K562 (cell line): ENCODE results near the gene ZNF775. TPM values are rescaled to one million over a fixed set of nuclear protein-coding genes. Genes with fewer than 3 reads are reported as not detected.

Experiments used
- BCOR ChIP-seq: fragments of 450-650 bp; IDR thresholded peaks from 2 replicates; pipeline ENCODE4 v1.6.1; 2016
- BMI1 ChIP-seq: fragments of 150-350 bp; IDR thresholded peaks from 2 replicates; pipeline ENCODE4 v1.6.1; 2014; ENCODE audit warnings: low read length
- BRF1 ChIP-seq: IDR thresholded peaks from 3 replicates; pipeline ENCODE4 v1.6.1; 2011; ENCODE audit warnings: borderline replicate concordance, mild to moderate bottlenecking; ENCODE audit not compliant: insufficient read length; ENCODE audit errors: extremely low read depth
- HBP1 ChIP-seq: fragments of 450-650 bp; formaldehyde crosslinking; IDR thresholded peaks from 2 replicates; pipeline ENCODE4 v1.4.0; 2022; ENCODE audit warnings: missing genetic modification characterization
- JUND ChIP-seq, 2 experiments: IDR thresholded peaks; 2 replicates in 1 of 2; 3 replicates in 1 of 2; pipeline ENCODE4 v1.6.1; 2011; ENCODE audit warnings: borderline replicate concordance in 2 of 2, low read depth in 2 of 2, low read length in 2 of 2, improper control_type of control experiment in 1 of 2, missing biosample characterization in 1 of 2, missing genetic modification characterization in 1 of 2, missing genetic modification reagents in 1 of 2
- KAT8 ChIP-seq: fragments of 450-650 bp; IDR thresholded peaks from 2 replicates; pipeline ENCODE4 v1.6.1; 2016; ENCODE audit warnings: low read depth, mild to moderate bottlenecking
- NCOA6 ChIP-seq: fragments of 450-650 bp; IDR thresholded peaks from 2 replicates; pipeline ENCODE4 v1.6.1; 2017; ENCODE audit warnings: mild to moderate bottlenecking
- NR2C2 ChIP-seq, 2 experiments: fragments of 200-800 bp in 1 of 2; sonication (Bioruptor generic) in 1 of 2; sonication (generic) in 1 of 2; formaldehyde crosslinking in 1 of 2; IDR thresholded peaks; 2 replicates each; pipeline versions ENCODE4 v1.6.1 to v1.8.0; 2016 to 2022; ENCODE audit warnings: mild to moderate bottlenecking in 1 of 2, missing compliant biosample characterization in 1 of 2, missing genetic modification characterization in 1 of 2, missing genetic modification reagents in 1 of 2
- PHTF2 ChIP-seq: fragments of 250-450 bp; sonication (Bioruptor Pico); IDR thresholded peaks from 2 replicates; pipeline ENCODE4 v1.5.0; 2021; ENCODE audit warnings: mild to moderate bottlenecking
- RAD21 ChIP-seq, 2 experiments: fragments of 250-450 bp in 1 of 2; fragments of 450-650 bp in 1 of 2; sonication (Bioruptor Pico) in 1 of 2; formaldehyde crosslinking in 1 of 2; IDR thresholded peaks in 1 of 2; conservative IDR thresholded peaks in 1 of 2; 2 replicates each; pipeline versions ENCODE4 v1.4.0 to v1.8.0; 2020 to 2022; ENCODE audit warnings: mild to moderate bottlenecking in 2 of 2, moderate library complexity in 1 of 2
- RBM25 ChIP-seq: fragments of 200-400 bp; formaldehyde crosslinking; IDR thresholded peaks from 2 replicates; pipeline ENCODE4 v1.6.1; 2018; ENCODE audit warnings: low read length, low read depth, moderate library complexity; ENCODE audit not compliant: severe bottlenecking
- SMC3 ChIP-seq: conservative IDR thresholded peaks from 2 replicates; pipeline ENCODE4 v1.6.1; 2011; ENCODE audit warnings: low read depth, low read length, improper control_type of control experiment; ENCODE audit not compliant: insufficient read depth
- SNRNP70 ChIP-seq: fragments of 200-400 bp; formaldehyde crosslinking; optimal IDR thresholded peaks from 2 replicates; pipeline ENCODE3; 2017; ENCODE audit warnings: low read depth, low read length
- SRSF1 ChIP-seq: fragments of 200-400 bp; formaldehyde crosslinking; IDR thresholded peaks from 2 replicates; pipeline ENCODE4 v1.6.1; 2017; ENCODE audit warnings: mild to moderate bottlenecking, low read depth, low read length, moderate library complexity
- TAF7 ChIP-seq: fragments of 450-650 bp; IDR thresholded peaks from 2 replicates; pipeline ENCODE4 v1.6.1; 2016; ENCODE audit warnings: missing genetic modification characterization, missing compliant biosample characterization
- ZNF146 ChIP-seq: IDR thresholded peaks from one replicate; pipeline ENCODE4 v1.6.1; 2018; ENCODE audit warnings: missing compliant biosample characterization; ENCODE audit not compliant: unreplicated experiment
- ZNF239 ChIP-seq: fragments of 250-450 bp; sonication (Bioruptor Pico); IDR thresholded peaks from 2 replicates; pipeline ENCODE4 v1.4.0; 2020; ENCODE audit warnings: mild to moderate bottlenecking
- ZNF3 ChIP-seq: fragments of 250-450 bp; sonication (Bioruptor Pico); IDR thresholded peaks from 2 replicates; pipeline ENCODE4 v1.5.0; 2021; ENCODE audit warnings: mild to moderate bottlenecking, moderate library complexity
- ZNF766 ChIP-seq: fragments of 200-800 bp; sonication (Bioruptor generic); conservative IDR thresholded peaks from 2 replicates; pipeline ENCODE4 v1.6.1; 2016; ENCODE audit warnings: missing genetic modification characterization, missing compliant biosample characterization
- polyA plus RNA-seq, 8 experiments: library from polyadenylated mRNA; depleted of rRNA in 4 of 8; stranded (reverse) in 5 of 8; unstranded in 3 of 8; fragments of >200 nt; fragmentation: Nextera tagmentation in 2 of 8; fragmentation: Illumina TruSeq in 1 of 8; extraction: Ambion mirVana in 2 of 8; extraction: Trizol in 1 of 8; gene quantifications; 2 replicates each; pipeline versions ENCODE4 v1.2.1 to v1.2.3, GENCODE V29; 2011 to 2014; ENCODE audit warnings: inconsistent platforms in 1 of 8, missing spikeins in 1 of 8
- total RNA-seq, 7 experiments: library from RNA; depleted of rRNA in 6 of 7; stranded (reverse); fragments of >200 nt in 6 of 7; fragmentation: Illumina TruSeq in 2 of 7; extraction: Trizol in 2 of 7; gene quantifications; 2 replicates each; pipeline versions ENCODE4 v1.2.1 to v1.2.3, GENCODE V29; 2011 to 2021; ENCODE audit warnings: low replicate concordance in 1 of 7
- TF ChIP-seq, protein P1 (sequence below), 2 experiments: IDR thresholded peaks; 2 replicates each; pipeline ENCODE4 v1.6.1; 2012; ENCODE audit warnings: improper control_type of control experiment in 2 of 2, low read depth in 2 of 2, low read length in 2 of 2, borderline replicate concordance in 1 of 2
- TF ChIP-seq, protein P2 (sequence below): sonication (generic); formaldehyde crosslinking; IDR thresholded peaks from 2 replicates; pipeline ENCODE4 v1.8.0; 2022; ENCODE audit warnings: missing genetic modification reagents, mild to moderate bottlenecking, borderline replicate concordance

ZNF775 gene
- total and polyA plus RNA-seq, 9 of the 15 experiments (the other 6 are each of a cell fraction or from before 2014, with no cell fraction given): 0.04 to 18.7 (median 4.9) TPM

DNA sequence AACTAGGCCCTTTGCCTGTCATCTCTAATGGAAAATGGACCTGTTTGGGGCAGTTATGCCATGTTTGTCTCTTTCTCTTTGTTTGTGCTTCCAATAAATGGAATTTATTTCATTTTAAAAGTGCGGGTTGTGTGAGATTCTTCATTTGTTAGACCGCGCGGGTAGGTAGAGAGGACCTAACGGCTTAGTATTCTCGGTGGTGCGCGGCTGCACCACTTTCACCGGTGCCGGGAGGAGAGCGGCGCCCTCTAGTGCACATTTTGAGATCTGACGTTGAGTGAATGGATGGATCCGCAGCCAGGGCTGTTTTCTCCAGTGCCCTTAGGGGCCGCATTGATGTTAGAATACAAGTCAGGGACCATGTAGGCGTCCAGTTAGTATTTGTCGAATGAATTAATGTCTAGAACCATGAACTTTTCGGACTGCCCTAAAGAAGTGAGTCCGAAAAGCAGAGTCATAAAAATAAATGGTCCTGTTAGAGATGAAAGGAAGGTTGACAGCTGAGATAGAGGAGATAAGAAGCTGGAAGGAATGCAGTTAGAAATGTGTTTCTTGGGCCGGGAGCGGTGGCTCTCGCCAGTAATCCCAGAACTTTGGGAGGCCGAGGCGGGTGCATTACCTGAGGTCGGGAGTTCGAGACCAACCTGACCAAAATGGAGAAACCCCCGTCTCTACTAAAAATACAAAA lies 42.0 kb downstream of the ZNF775 start (continued):
- TF ChIP-seq HBP1 (CRISPR knock-in tag) (no peak), BMI1 (no peak), NR2C2 (CRISPR knock-in tag; IDR thresholded peaks at IDR 0.05) (peak; percentile 36; the same call in 1 of the 2 replicates), NR2C2 (tag; IDR thresholded peaks at IDR 0.05) (peak; percentile 67; the same call in 1 of the 2 replicates), ZNF239 (CRISPR knock-in tag) (peak; percentile 26; the same call in 1 of the 2 replicates), BCOR (no peak; the same call in 1 of the 2 replicates), BRF1 (no peak), RAD21 (CRISPR knock-in tag; conservative IDR thresholded peaks at IDR 0.05 in 1 of 2, IDR thresholded peaks at IDR 0.05 in 1 of 2) (peak; percentile 98 to 99), SRSF1 (no peak), NCOA6 (no peak), SNRNP70 (no peak), SMC3 (peak; percentile 96), RBM25 (no peak), PHTF2 (CRISPR knock-in tag) (no peak), KAT8 (no peak), ZNF766 (CRISPR knock-in tag) (no peak), ZNF146 (CRISPR knock-in tag) (no peak), ZNF3 (CRISPR knock-in tag) (no peak), JUND (IDR thresholded peaks at IDR 0.05; ENCODE audit: borderline replicate concordance, low read depth, low read length) (peak; percentile 83), JUND (tag; IDR thresholded peaks at IDR 0.05; ENCODE audit: borderline replicate concordance, low read depth, low read length) (peak; percentile 38; the same call in 1 of the 3 replicates), TAF7 (no peak)
- TF ChIP-seq, protein P1, sequence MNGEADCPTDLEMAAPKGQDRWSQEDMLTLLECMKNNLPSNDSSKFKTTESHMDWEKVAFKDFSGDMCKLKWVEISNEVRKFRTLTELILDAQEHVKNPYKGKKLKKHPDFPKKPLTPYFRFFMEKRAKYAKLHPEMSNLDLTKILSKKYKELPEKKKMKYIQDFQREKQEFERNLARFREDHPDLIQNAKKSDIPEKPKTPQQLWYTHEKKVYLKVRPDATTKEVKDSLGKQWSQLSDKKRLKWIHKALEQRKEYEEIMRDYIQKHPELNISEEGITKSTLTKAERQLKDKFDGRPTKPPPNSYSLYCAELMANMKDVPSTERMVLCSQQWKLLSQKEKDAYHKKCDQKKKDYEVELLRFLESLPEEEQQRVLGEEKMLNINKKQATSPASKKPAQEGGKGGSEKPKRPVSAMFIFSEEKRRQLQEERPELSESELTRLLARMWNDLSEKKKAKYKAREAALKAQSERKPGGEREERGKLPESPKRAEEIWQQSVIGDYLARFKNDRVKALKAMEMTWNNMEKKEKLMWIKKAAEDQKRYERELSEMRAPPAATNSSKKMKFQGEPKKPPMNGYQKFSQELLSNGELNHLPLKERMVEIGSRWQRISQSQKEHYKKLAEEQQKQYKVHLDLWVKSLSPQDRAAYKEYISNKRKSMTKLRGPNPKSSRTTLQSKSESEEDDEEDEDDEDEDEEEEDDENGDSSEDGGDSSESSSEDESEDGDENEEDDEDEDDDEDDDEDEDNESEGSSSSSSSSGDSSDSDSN (IDR thresholded peaks at IDR 0.05; ENCODE audit: borderline replicate concordance in 1 of 2, low read depth in 2 of 2, low read length in 2 of 2): peak; percentile 46 to 80; a peak in 2 of 4 replicates
- TF ChIP-seq, protein P2, sequence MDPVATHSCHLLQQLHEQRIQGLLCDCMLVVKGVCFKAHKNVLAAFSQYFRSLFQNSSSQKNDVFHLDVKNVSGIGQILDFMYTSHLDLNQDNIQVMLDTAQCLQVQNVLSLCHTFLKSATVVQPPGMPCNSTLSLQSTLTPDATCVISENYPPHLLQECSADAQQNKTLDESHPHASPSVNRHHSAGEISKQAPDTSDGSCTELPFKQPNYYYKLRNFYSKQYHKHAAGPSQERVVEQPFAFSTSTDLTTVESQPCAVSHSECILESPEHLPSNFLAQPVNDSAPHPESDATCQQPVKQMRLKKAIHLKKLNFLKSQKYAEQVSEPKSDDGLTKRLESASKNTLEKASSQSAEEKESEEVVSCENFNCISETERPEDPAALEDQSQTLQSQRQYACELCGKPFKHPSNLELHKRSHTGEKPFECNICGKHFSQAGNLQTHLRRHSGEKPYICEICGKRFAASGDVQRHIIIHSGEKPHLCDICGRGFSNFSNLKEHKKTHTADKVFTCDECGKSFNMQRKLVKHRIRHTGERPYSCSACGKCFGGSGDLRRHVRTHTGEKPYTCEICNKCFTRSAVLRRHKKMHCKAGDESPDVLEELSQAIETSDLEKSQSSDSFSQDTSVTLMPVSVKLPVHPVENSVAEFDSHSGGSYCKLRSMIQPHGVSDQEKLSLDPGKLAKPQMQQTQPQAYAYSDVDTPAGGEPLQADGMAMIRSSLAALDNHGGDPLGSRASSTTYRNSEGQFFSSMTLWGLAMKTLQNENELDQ (CRISPR knock-in tag): no peak
